GM19452 (cell line): ENCODE measurements around the gene INSL3.
"Not testable (repeated sequence)": the region's sequence is repeated elsewhere in the genome, so short reads cannot be mapped to it uniquely, and the experiment has no call there.

ENCODE experiments used
- ATAC-seq: cut with Tn5 transposase; IDR thresholded peaks from one replicate; pipeline ENCODE4 v1.9.1; 2021; ENCODE audit not compliant: unreplicated experiment

The INSL3 gene

GRCh38 chr19:17826508-17827056, 5.3 kb upstream of the INSL3 start:
- no peak for ATAC-seq

- no peak for ATAC-seq
Measured at GRCh38 chr19:17824339-17824738, 3.0 kb upstream of the INSL3 start.

GRCh38 chr19:17817668-17818363, 3.5 kb downstream of the INSL3 start:
- ATAC-seq = no peak

- ATAC-seq = no peak
Measured at GRCh38 chr19:17812099-17812498, 9.2 kb downstream of the INSL3 start.

- ATAC-seq = no peak
Measured at GRCh38 chr19:17811681-17812080, 9.6 kb downstream of the INSL3 start.

- no peak for ATAC-seq
Measured at GRCh38 chr19:17811103-17811502, 10.2 kb downstream of the INSL3 start.

- ATAC-seq = no peak
Measured at GRCh38 chr19:17807731-17808316, 13.5 kb downstream of the INSL3 start.

- ATAC-seq = no peak
Measured at GRCh38 chr19:17806945-17807344, 14.4 kb downstream of the INSL3 start.

GRCh38 chr19:17805427-17805826, 15.9 kb downstream of the INSL3 start:
- no peak for ATAC-seq

GRCh38 chr19:17803264-17803896, 17.9 kb downstream of the INSL3 start:
- ATAC-seq = no peak

GRCh38 chr19:17802137-17802858, 19.0 kb downstream of the INSL3 start:
- no peak for ATAC-seq

GRCh38 chr19:17798599-17798998, 22.7 kb downstream of the INSL3 start:
- ATAC-seq = not testable (repeated sequence)

- ATAC-seq = no peak
Measured at GRCh38 chr19:17797424-17798201, 23.7 kb downstream of the INSL3 start.

- ATAC-seq = no peak
Measured at GRCh38 chr19:17796838-17797423, 24.4 kb downstream of the INSL3 start.

- ATAC-seq = no peak
Measured at GRCh38 chr19:17796013-17796837, 25.1 kb downstream of the INSL3 start.

- no peak for ATAC-seq
Measured at GRCh38 chr19:17795495-17795856, 25.8 kb downstream of the INSL3 start.

GRCh38 chr19:17794731-17795494, 26.4 kb downstream of the INSL3 start, which contains the start of gene B3GNT3:
B3GNT3 (plus strand) TSS chr19:17795138; CDS start chr19:17807808, 12,670 bp downstream.
- ATAC-seq = no peak

- no peak for ATAC-seq
Measured at GRCh38 chr19:17794412-17794730, 26.9 kb downstream of the INSL3 start.
